ENCODE data around the gene SCN7A.

SCN7A gene

GRCh38 chr2:166404831-166405568, 89.0 kb downstream of the SCN7A start:
- DNase-seq (ENCODE audit: low read depth) = peak; percentile 76

- no peak for DNase-seq (ENCODE audit: low read depth)
Measured at GRCh38 chr2:166394245-166394644, 99.8 kb downstream of the SCN7A start.

GRCh38 chr2:166393008-166393407, 101.0 kb downstream of the SCN7A start:
- no peak for DNase-seq (ENCODE audit: low read depth)

- no peak for DNase-seq (ENCODE audit: low read depth)
Measured at GRCh38 chr2:166388481-166389070, 105.5 kb downstream of the SCN7A start.

GRCh38 chr2:166385313-166385712, 108.7 kb downstream of the SCN7A start:
- DNase-seq (ENCODE audit: low read depth) = no peak

GRCh38 chr2:166384774-166385173, 109.3 kb downstream of the SCN7A start:
- peak; percentile 47 for DNase-seq (ENCODE audit: low read depth)

GRCh38 chr2:166382448-166382847, 111.6 kb downstream of the SCN7A start:
- no peak for DNase-seq (ENCODE audit: low read depth)

- DNase-seq (ENCODE audit: low read depth) = no peak
Measured at GRCh38 chr2:166380615-166381014, 113.4 kb downstream of the SCN7A start.

GRCh38 chr2:166376873-166377272, 117.2 kb downstream of the SCN7A start:
- DNase-seq (ENCODE audit: low read depth) = no peak

GRCh38 chr2:166376488-166376828, 117.6 kb downstream of the SCN7A start:
- DNase-seq (ENCODE audit: low read depth) = no peak

- peak; percentile 83 for DNase-seq (ENCODE audit: low read depth)
Measured at GRCh38 chr2:166375736-166376487, 118.1 kb downstream of the SCN7A start, which contains the start of gene SCN9A. SCN9A (minus strand) TSS chr2:166375944; CDS start chr2:166311756, 64,188 bp downstream.

GRCh38 chr2:166375195-166375735, 118.8 kb downstream of the SCN7A start:
- peak; percentile 48 for DNase-seq (ENCODE audit: low read depth)

GRCh38 chr2:166373951-166374350, 120.1 kb downstream of the SCN7A start:
- peak; percentile 78 for DNase-seq (ENCODE audit: low read depth)

- no peak for DNase-seq (ENCODE audit: low read depth)
Measured at GRCh38 chr2:166373539-166373938, 120.5 kb downstream of the SCN7A start.

GRCh38 chr2:166373105-166373504, 120.9 kb downstream of the SCN7A start:
- no peak for DNase-seq (ENCODE audit: low read depth)

- peak; percentile 70 for DNase-seq (ENCODE audit: low read depth)
Measured at GRCh38 chr2:166372046-166372445, 122.0 kb downstream of the SCN7A start.

- peak; percentile 29 for DNase-seq (ENCODE audit: low read depth)
Measured at GRCh38 chr2:166365803-166366420, 128.1 kb downstream of the SCN7A start.

- DNase-seq (ENCODE audit: low read depth) = no peak
Measured at GRCh38 chr2:166365239-166365638, 128.8 kb downstream of the SCN7A start.

- DNase-seq (ENCODE audit: low read depth) = no peak
Measured at GRCh38 chr2:166364476-166365161, 129.4 kb downstream of the SCN7A start.

- DNase-seq (ENCODE audit: low read depth) = peak; percentile 71
Measured at GRCh38 chr2:166361351-166362153, 132.5 kb downstream of the SCN7A start.

GRCh38 chr2:166360906-166361305, 133.1 kb downstream of the SCN7A start:
- DNase-seq (ENCODE audit: low read depth) = no peak
